GM19372 (cell line): ENCODE data around the gene UFSP1.

ENCODE experiments used
- ATAC-seq: cut with Tn5 transposase; IDR thresholded peaks from one replicate; pipeline ENCODE4 v1.9.1; 2021; ENCODE audit warnings: mild to moderate bottlenecking, low read depth, moderate library complexity; ENCODE audit not compliant: unreplicated experiment

Gene UFSP1

DNA sequence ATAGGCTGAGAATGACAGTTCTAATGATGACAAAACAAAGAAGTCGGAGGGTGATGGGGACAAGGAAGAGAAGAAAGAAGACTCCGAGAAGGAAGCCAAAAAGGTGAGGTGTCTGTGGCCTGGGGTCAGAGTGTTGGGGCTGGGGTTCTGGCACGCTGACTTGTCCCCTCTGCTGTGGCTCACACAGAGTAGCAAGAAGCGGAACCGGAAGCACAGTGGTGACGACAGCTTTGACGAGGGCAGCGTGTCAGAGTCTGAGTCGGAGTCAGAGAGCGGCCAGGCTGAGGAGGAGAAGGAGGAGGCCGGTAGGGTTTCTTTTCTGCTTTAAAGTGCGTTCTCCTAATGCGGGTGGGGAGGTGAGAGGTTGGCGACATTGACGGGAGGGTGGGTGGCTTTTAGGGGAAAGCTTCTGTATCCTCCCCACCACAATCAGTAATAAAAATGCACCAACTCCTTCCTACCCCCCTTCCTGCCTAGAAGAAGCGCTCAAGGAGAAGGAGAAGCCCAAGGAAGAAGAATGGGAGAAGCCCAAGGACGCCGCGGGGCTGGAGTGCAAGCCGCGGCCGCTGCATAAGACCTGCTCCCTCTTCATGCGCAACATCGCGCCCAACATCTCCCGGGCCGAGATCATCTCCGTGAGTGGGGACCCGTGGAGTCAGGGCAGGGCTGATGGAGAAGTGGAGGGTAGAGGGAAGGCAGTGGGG, 4.6 kb downstream of the UFSP1 start:
- no peak for ATAC-seq

GRCh38 chr7:100882785-100883526, 6.6 kb downstream of the UFSP1 start:
- no peak for ATAC-seq

DNA sequence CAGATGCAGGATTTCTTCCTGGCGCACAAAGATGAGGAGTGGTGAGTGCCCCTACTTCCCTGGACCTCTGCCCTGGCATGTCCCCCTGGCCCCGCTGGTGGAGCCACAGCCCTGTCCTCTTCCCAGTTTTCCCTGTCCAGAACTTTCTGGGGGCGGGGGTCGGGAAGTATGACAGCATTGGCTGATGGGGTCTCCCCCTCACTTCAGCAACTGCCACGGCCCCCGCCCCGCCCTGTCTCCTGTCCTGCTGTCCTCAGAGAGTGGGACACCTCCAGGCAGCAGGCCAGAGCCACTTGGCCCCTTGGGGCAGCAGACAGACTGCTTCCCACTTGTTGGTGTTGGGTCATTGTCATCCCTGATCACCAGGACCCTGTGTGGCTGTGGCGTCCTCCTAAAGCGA, 7.3 kb downstream of the UFSP1 start:
- no peak for ATAC-seq

- ATAC-seq = no peak
These were observed 8.4 kb downstream of the UFSP1 start for GRCh38 chr7:100881136-100881535.

DNA sequence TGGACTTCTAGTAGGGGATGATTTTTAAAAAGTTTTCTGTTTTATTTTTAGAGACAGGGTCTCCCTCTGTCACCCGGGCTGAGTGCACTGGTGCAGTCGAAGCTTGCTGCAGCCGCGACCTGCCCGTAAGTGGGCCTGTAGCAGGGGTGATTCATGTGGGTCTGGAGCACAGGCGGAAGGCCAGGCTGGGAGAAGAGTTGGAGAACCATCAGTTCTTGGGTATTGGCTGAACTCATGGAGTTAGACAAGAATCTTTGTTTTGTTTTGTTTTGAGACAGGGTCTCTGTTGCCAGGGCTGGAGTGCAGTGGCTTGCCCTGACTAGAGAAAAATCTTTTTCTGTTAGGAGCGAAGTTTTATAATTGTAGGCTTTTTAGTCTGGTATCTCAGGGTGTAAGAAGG, 8.9 kb downstream of the UFSP1 start:
- ATAC-seq = no peak

- no peak for ATAC-seq
These were observed 9.7 kb downstream of the UFSP1 start for GRCh38 chr7:100879685-100880261.

GRCh38 chr7:100878685-100879084, 10.8 kb downstream of the UFSP1 start:
- ATAC-seq = no peak

GRCh38 chr7:100878013-100878412, 11.5 kb downstream of the UFSP1 start:
- no peak for ATAC-seq

DNA sequence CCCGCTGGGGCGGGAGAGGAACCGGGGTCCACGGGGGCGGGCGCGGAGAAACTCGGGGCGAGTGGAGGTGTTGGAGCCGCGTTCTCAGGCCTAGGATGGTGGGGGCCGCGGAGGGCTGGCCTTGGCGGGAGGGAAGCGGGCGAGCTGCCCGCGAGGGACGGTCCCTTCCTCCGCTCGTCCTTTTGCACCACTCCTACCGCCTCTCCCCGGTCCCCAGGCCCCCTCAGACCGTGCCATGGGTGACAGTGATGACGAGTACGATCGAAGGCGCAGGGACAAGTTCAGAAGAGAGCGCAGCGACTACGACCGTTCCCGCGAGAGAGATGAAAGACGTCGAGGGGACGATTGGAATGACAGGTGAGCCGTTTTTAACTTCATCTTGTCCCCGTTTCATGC, 14.2 kb downstream of the UFSP1 start:
- peak; percentile 27 for ATAC-seq

DNA sequence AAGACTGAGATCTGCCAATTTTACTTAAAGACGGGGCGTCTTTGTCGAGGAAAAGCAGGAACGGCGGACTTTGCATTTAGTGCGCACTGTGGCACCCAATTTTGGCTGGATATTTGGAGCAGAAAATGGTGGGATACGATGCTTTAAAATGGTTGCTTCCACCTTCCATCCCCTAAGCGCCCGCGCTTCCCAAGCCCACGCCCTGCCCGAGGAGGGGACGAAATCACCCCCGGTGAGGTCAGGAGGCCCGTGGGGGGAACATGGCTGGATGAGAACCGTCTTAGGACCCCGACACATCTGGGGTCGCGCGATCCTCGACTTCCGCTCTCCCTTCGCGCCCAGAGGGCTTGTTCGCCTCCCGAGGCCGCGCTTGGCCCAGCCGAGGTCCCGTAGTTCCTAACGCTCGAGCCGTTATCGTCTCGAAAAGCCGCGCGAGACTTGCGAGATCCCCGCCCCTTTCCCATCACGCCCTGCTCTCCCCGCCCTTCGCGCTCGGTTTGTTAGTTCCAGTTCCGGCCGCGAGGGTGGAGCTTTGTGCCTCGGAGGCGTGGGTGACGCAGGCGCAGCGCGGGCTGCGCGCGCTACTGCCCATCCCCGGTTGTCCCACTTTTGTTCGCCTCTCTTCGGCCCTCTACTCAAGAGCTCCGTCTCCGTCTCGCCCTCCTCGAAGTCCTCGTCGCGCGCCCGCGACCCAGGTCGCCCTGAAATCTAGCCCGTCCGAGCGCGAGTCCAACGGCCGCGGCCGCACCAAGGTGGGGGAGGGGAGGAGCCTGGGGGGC, 14.7 kb downstream of the UFSP1 start, which contains the start of gene SRRT:
Gene SRRT (plus strand): TSS at position 527 of the 779 bp plus-strand sequence. CDS start 488 bp downstream, outside the sequence.
- ATAC-seq = peak; percentile 95

DNA sequence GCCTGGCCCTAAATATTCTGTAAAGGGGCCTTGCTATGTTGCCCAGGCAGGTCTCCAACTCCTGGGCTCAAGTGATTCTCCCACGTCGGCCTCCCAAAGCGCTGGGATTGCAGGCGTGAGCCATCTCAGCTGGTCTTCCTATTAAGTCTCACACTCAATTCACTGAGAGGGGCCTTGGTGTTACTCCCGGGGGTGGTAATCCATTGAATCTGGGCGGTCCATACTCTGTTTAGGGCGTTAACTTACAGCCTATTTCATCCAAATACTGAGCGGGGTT, 15.3 kb downstream of the UFSP1 start:
- ATAC-seq = no peak

DNA sequence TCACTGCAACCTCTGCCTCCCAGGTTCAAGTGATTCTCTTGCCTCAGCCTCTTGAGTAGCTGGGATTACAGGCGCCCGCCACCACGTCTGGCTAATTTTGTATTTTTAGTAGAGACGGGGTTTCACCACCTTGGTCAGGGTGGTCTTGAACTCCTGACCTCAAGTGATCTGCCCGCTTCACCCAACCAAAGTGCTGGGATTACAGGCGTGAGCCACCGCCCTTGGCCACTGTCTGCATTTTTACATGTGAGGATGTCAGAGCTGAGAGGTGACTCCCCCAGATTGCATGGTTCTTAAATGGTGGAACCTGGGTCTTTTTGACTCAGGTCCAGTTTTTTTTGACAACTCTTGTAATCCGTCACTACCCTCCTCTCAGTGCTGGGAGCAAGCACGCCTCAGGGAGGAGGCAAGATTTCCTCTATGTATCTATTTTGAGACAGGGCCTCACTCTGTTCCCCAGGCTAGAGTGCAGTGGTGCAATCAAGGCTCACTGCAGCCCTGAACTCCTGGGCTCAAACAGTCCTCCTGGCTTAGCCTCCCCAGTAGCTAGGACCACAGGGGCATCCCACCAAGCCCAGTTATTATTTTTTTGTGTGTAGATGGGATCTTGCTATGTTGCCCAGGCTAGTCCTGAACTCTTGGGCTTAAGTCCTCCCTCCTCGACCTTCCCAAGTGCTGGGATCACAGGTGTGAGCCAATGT, 15.8 kb downstream of the UFSP1 start:
- ATAC-seq = no peak

- ATAC-seq = no peak
These were observed 21.6 kb downstream of the UFSP1 start for GRCh38 chr7:100867776-100868485.

GRCh38 chr7:100867040-100867775, 22.3 kb downstream of the UFSP1 start, which contains the start of gene TRIP6:
Gene TRIP6 (plus strand): TSS chr7:100867387. CDS start chr7:100867498, 111 bp downstream.
- no peak for ATAC-seq

GRCh38 chr7:100866729-100867039, 22.8 kb downstream of the UFSP1 start:
- ATAC-seq = no peak

- no peak for ATAC-seq
These were observed 23.4 kb downstream of the UFSP1 start for GRCh38 chr7:100865938-100866728.

GRCh38 chr7:100865372-100865911, 24.1 kb downstream of the UFSP1 start:
- no peak for ATAC-seq

GRCh38 chr7:100864263-100864845, 25.2 kb downstream of the UFSP1 start:
- no peak for ATAC-seq
